MM.1S (cell line): ENCODE data around the gene RAPGEFL1.

ENCODE experiments used
- DNase-seq: peaks from one replicate; pipeline ENCODE4 v3.0.0-alpha.2; 2015
- H2AFZ ChIP-seq: fragments of 300-600 bp; sonication (generic); 2 replicates; pipeline ENCODE4 v1.6.0; 2016; ENCODE audit warnings: antibody characterized with exemption, low read length
- H3F3A ChIP-seq: fragments of 300-600 bp; sonication (generic); 2 replicates; pipeline ENCODE4 v1.6.1; 2016; ENCODE audit warnings: mild to moderate bottlenecking, antibody characterized with exemption, low read length, moderate library complexity, mixed read lengths; ENCODE audit not compliant: insufficient read depth
- H3K27ac ChIP-seq: fragments of 300-600 bp; sonication (generic); 2 replicates; pipeline ENCODE4 v1.5.1; 2016; ENCODE audit warnings: mild to moderate bottlenecking, low read length
- H3K27me3 ChIP-seq: fragments of 300-600 bp; sonication (generic); replicated peaks from 2 replicates; pipeline ENCODE4 v1.6.0; 2016; ENCODE audit warnings: low read length; ENCODE audit not compliant: insufficient read depth
- H3K36me3 ChIP-seq: fragments of 300-600 bp; sonication (generic); replicated peaks from 2 replicates; pipeline ENCODE4 v1.6.1; 2016; ENCODE audit warnings: mild to moderate bottlenecking, low read length, mixed read lengths; ENCODE audit not compliant: insufficient read depth
- H3K4me1 ChIP-seq: fragments of 300-600 bp; sonication (generic); 2 replicates; pipeline ENCODE4 v1.6.1; 2016; ENCODE audit warnings: low read length, mixed read lengths
- H3K4me2 ChIP-seq: fragments of 300-600 bp; sonication (generic); 2 replicates; pipeline ENCODE4 v1.6.0; 2016; ENCODE audit warnings: low read depth, low read length
- H3K4me3 ChIP-seq: fragments of 300-600 bp; sonication (generic); 2 replicates; pipeline ENCODE4 v1.5.1; 2016; ENCODE audit warnings: low read length, mixed read lengths
- H3K79me2 ChIP-seq: fragments of 300-600 bp; sonication (generic); 2 replicates; pipeline ENCODE4 v1.6.1; 2016; ENCODE audit warnings: mixed run types, low read length, mixed read lengths
- H3K9ac ChIP-seq: fragments of 300-600 bp; sonication (generic); 2 replicates; pipeline ENCODE4 v1.6.1; 2016; ENCODE audit warnings: low read length, mixed read lengths
- H3K9me2 ChIP-seq: fragments of 300-600 bp; sonication (generic); replicated peaks from 2 replicates; pipeline ENCODE4 v1.6.1; 2016; ENCODE audit warnings: mild to moderate bottlenecking, low read length, mixed read lengths; ENCODE audit not compliant: insufficient read depth
- H3K9me3 ChIP-seq: fragments of 300-600 bp; sonication (generic); replicated peaks from 2 replicates; pipeline ENCODE4 v1.6.1; 2016; ENCODE audit warnings: mild to moderate bottlenecking, low read length, mixed read lengths; ENCODE audit not compliant: insufficient read depth
- H4K20me1 ChIP-seq: fragments of 300-600 bp; sonication (generic); 2 replicates; pipeline ENCODE4 v1.6.1; 2016; ENCODE audit warnings: mild to moderate bottlenecking, low read length, moderate library complexity, mixed read lengths; ENCODE audit not compliant: insufficient read depth
- EZH2 ChIP-seq: fragments of 300-600 bp; sonication (generic); optimal IDR thresholded peaks from 2 replicates; pipeline ENCODE3; 2017; ENCODE audit warnings: low read depth, mild to moderate bottlenecking, antibody characterized with exemption, low read length, mixed read lengths
- EZH2phosphoT487 ChIP-seq: fragments of 300-600 bp; sonication (generic); IDR thresholded peaks from 2 replicates; pipeline ENCODE4 v1.6.1; 2018; ENCODE audit warnings: antibody characterized with exemption, low read length
- TF ChIP-seq, protein P1 (sequence below): fragments of 300-600 bp; sonication (generic); IDR thresholded peaks from 2 replicates; pipeline ENCODE4 v1.5.1; 2016; ENCODE audit warnings: antibody characterized with exemption, low read length, mixed read lengths

The RAPGEFL1 gene

DNA sequence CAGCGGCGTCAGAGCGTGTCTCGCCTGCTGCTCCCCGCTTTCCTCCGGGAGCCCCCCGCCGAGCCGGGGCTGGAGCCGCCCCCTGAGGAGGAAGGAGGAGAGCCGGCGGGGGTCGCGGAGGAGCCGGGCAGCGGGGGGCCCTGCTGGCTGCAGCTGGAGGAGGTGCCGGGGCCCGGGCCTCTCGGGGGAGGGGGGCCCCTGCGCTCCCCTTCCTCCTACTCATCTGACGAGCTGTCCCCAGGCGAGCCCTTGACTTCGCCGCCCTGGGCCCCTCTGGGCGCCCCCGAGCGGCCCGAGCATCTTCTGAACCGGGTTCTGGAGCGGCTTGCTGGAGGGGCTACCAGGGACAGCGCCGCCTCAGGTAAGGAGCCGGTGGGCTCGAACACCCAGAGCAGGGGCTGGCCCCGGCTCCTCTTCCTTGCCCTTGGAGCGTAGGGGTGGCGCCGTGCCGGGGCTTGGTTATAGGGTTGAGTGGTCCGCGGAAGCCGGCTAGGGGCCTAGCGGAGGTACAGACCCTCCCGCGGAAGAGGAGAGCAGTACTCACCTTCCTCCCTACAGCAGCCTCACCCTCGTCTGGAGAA is 841 bp downstream of the RAPGEFL1 start:
- H3K9ac ChIP-seq, result no peak overlapping the region
- no peak overlapping the region; the same call in 1 of the 2 replicates for H3K4me2 ChIP-seq
- H3K9me2 ChIP-seq, result no peaks in the 10 kb centered on the region
- H3K4me1 ChIP-seq, result 0 out of 2 replicates have a peak, but pooled peaks cover 5% of the 10 kb centered on the region
- H3K4me3 ChIP-seq, result no peak overlapping the region
- H3K27me3 ChIP-seq, result no peaks in the 10 kb centered on the region
- H2AFZ ChIP-seq, result no peak overlapping the region
- no peak for DNase-seq
- no peaks in the 10 kb centered on the region for H4K20me1 ChIP-seq
- no peaks in the 10 kb centered on the region for H3K9me3 ChIP-seq
- TF ChIP-seq, protein P1, sequence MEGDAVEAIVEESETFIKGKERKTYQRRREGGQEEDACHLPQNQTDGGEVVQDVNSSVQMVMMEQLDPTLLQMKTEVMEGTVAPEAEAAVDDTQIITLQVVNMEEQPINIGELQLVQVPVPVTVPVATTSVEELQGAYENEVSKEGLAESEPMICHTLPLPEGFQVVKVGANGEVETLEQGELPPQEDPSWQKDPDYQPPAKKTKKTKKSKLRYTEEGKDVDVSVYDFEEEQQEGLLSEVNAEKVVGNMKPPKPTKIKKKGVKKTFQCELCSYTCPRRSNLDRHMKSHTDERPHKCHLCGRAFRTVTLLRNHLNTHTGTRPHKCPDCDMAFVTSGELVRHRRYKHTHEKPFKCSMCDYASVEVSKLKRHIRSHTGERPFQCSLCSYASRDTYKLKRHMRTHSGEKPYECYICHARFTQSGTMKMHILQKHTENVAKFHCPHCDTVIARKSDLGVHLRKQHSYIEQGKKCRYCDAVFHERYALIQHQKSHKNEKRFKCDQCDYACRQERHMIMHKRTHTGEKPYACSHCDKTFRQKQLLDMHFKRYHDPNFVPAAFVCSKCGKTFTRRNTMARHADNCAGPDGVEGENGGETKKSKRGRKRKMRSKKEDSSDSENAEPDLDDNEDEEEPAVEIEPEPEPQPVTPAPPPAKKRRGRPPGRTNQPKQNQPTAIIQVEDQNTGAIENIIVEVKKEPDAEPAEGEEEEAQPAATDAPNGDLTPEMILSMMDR, result no peak
- TF ChIP-seq EZH2phosphoT487 (no peak), EZH2 (no peak)
- H3K27ac ChIP-seq, result no peak overlapping the region
- H3F3A ChIP-seq, result no peaks in the 10 kb centered on the region; the same call in 1 of the 2 replicates
- no peaks in the 10 kb centered on the region for H3K79me2 ChIP-seq
- H3K36me3 ChIP-seq, result no peaks in the 10 kb centered on the region

DNA sequence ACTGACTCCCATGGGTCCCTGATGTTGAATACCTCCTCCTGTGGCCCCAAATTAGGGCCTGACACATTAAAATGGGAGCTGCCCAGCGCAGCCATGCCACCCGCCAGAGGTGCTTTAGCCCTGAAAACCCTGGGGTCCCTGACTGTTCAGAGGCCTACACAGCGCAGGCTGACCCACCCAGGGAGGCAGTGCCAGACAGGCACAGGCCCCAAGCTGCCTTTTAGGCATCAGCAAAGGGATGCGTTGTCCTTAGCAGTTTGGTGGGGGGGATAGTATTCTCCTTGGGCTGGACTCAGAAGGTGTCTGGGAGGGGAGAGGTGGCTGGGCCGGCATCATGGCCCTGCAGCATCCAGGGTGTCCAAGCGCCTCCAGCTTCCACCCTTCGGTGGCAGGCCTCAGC is 1.4 kb downstream of the RAPGEFL1 start:
- Histone ChIP-seq H3K27me3 (no peaks in the 10 kb centered on the region), H4K20me1 (no peaks in the 10 kb centered on the region), H3K9me3 (no peaks in the 10 kb centered on the region), H3K79me2 (no peaks in the 10 kb centered on the region), H3K9ac (no peak overlapping the region), H2AFZ (no peak overlapping the region), H3K4me3 (no peak overlapping the region), H3K4me1 (0 out of 2 replicates have a peak, but pooled peaks cover 5% of the 10 kb centered on the region), H3K27ac (no peak overlapping the region), H3K9me2 (no peaks in the 10 kb centered on the region), H3K36me3 (no peaks in the 10 kb centered on the region), H3K4me2 (no peak overlapping the region), H3F3A (no peaks in the 10 kb centered on the region; the same call in 1 of the 2 replicates)
- TF ChIP-seq, protein P1, result no peak
- TF ChIP-seq EZH2 (no peak), EZH2phosphoT487 (no peak)
- DNase-seq, result no peak

DNA sequence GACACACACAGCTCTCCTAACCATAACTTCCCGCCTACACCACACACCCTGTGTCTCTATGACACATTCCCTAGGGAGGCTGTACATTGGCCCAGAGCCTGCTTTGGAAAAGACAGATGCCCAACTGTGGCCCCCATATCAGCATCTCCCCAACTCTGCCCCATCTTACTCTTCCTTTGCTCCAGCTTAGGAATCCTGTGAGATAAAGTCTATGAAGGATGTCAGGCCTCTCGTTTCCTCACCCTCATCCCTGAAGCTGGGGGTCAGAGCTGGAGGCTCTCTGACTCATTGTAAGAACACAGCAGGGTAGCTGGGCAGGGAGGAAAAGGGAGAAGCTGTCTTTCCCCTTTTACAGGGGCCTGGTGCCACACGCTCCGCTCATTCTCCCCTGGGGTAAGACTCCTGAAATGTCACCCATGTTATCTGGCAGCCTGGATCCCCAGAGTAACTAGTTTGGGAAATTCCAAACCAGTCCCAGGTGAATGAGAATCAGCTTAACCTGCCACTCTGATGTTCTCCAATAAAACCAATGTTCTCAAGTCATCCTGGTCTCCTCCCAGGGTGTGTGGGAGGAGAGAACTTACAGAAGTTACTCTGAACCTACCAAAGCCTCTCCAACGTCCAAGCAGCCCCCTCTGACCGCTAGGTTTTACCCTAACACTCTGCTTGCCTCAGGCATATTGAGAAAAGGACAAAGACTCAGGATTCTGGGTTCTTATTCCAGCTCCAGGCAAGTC is 2.8 kb downstream of the RAPGEFL1 start:
- Histone ChIP-seq H3F3A (no peaks in the 10 kb centered on the region; the same call in 1 of the 2 replicates), H3K4me1 (0 out of 2 replicates have a peak, but pooled peaks cover 5% of the 10 kb centered on the region), H3K9ac (no peak overlapping the region), H3K4me2 (no peak overlapping the region), H4K20me1 (no peaks in the 10 kb centered on the region), H3K9me2 (no peaks in the 10 kb centered on the region), H3K27me3 (no peaks in the 10 kb centered on the region), H3K79me2 (no peaks in the 10 kb centered on the region), H3K9me3 (no peaks in the 10 kb centered on the region), H2AFZ (no peak overlapping the region), H3K36me3 (no peaks in the 10 kb centered on the region), H3K27ac (no peak overlapping the region), H3K4me3 (no peak overlapping the region)
- TF ChIP-seq EZH2, result no peak
- TF ChIP-seq, protein P1, result no peak
- TF ChIP-seq EZH2phosphoT487, result no peak
- no peak for DNase-seq
